Calu3 (cell line): ENCODE data around the gene MARCHF10. TPM values are rescaled to one million over a fixed set of nuclear protein-coding genes. Genes with fewer than 3 reads are reported as not detected.

ENCODE experiments used
- BruUV-seq: library from RNA; stranded (reverse); fragments of 400-500 nt; replicated peaks from 2 replicates; lab custom pipeline; 2021; lab: Mats Ljungman, UMichigan
- CTCF ChIA-PET: fragments of 300-600 bp; sonication (Branson Sonifier 250); formaldehyde crosslinking; loops from one replicate; lab custom pipeline; 2022; ENCODE audit warnings: antibody characterized with exemption; lab: Charles Lee
- DNase-seq: peaks from one replicate; pipeline ENCODE4 v3.0.0; 2022
- H3K27ac Mint-ChIP-seq: one replicate; pipeline ENCODE4 v1.8.0; 2022; ENCODE audit warnings: mixed read lengths; ENCODE audit not compliant: unreplicated experiment
- H3K27me3 Mint-ChIP-seq: one replicate; pipeline ENCODE4 v1.8.0; 2022; ENCODE audit warnings: mixed read lengths; ENCODE audit not compliant: unreplicated experiment
- H3K36me3 Mint-ChIP-seq: one replicate; pipeline ENCODE4 v1.8.0; 2022; ENCODE audit warnings: mild to moderate bottlenecking, moderate library complexity, mixed read lengths; ENCODE audit not compliant: insufficient read depth, unreplicated experiment
- H3K4me1 Mint-ChIP-seq: one replicate; pipeline ENCODE4 v1.8.0; 2022; ENCODE audit warnings: mild to moderate bottlenecking, low read depth, mixed read lengths; ENCODE audit not compliant: unreplicated experiment
- H3K4me3 Mint-ChIP-seq: one replicate; pipeline ENCODE4 v1.8.0; 2022; ENCODE audit warnings: mild to moderate bottlenecking, low read depth, moderate library complexity, mixed read lengths; ENCODE audit not compliant: unreplicated experiment
- H3K9me3 Mint-ChIP-seq: one replicate; pipeline ENCODE4 v1.8.0; 2022; ENCODE audit warnings: low read depth, mixed read lengths; ENCODE audit not compliant: unreplicated experiment
- CTCF ChIP-seq: fragments of 200-600 bp; IDR thresholded peaks from one replicate; pipeline ENCODE4 v1.8.0; 2022; ENCODE audit warnings: antibody characterized with exemption; ENCODE audit not compliant: unreplicated experiment
- intact Hi-C: fragments of 100-400 bp; cut with micrococcal nuclease; formaldehyde crosslinking; loops from one replicate; pipeline ENCODE4 v1.10.0; 2022; ENCODE audit not compliant: unreplicated experiment
- total RNA-seq: library from RNA; stranded (reverse); gene quantifications from 2 replicates; pipeline ENCODE4 v1.2.3, GENCODE V29; 2022

Gene MARCHF10
- total RNA-seq, 1 experiment from 2014 or later, result not detected

GRCh38 chr17:62774338-62774737 is 33.8 kb downstream of the MARCHF10 start:
- TF ChIP-seq CTCF, result no peak
- Mint-ChIP-seq H3K36me3 (peaks cover 7% of the 10 kb centered on the region), H3K27ac (no peak overlapping the region), H3K9me3 (no peaks in the 10 kb centered on the region), H3K4me3 (no peak overlapping the region), H3K27me3 (peaks cover 22% of the 10 kb centered on the region), H3K4me1 (peaks cover 17% of the 10 kb centered on the region)
- intact Hi-C loops, result no loop called here
- DNase-seq, result no peak
- no TSS peak for BruUV-seq
- CTCF ChIA-PET, result no interaction called here

- Mint-ChIP-seq H3K36me3 (no peaks in the 10 kb centered on the region), H3K4me3 (no peak overlapping the region), H3K9me3 (no peaks in the 10 kb centered on the region), H3K27me3 (peaks cover 8% of the 10 kb centered on the region), H3K27ac (no peak overlapping the region), H3K4me1 (no peaks in the 10 kb centered on the region)
- no peak for DNase-seq
- intact Hi-C loops, result no loop called here
- CTCF ChIA-PET, result no interaction called here
- TF ChIP-seq CTCF, result no peak
- no TSS peak for BruUV-seq
Observed at GRCh38 chr17:62767997-62768396, 40.1 kb downstream of the MARCHF10 start.

GRCh38 chr17:62765351-62765750 is 42.8 kb downstream of the MARCHF10 start:
- Mint-ChIP-seq H3K4me3 (no peak overlapping the region), H3K27me3 (no peaks in the 10 kb centered on the region), H3K27ac (no peak overlapping the region), H3K4me1 (no peaks in the 10 kb centered on the region), H3K9me3 (no peaks in the 10 kb centered on the region), H3K36me3 (no peaks in the 10 kb centered on the region)
- DNase-seq, result no peak
- CTCF ChIA-PET, result no interaction called here
- no TSS peak for BruUV-seq
- TF ChIP-seq CTCF, result no peak
- intact Hi-C loops, result no loop called here

GRCh38 chr17:62763891-62764600 is 44.1 kb downstream of the MARCHF10 start:
- TF ChIP-seq CTCF, result no peak
- H3K36me3 Mint-ChIP-seq, result no peaks in the 10 kb centered on the region
- no peak overlapping the region for H3K27ac Mint-ChIP-seq
- CTCF ChIA-PET, result no interaction called here
- no peak overlapping the region for H3K4me3 Mint-ChIP-seq
- intact Hi-C loops, result no loop called here
- no peak for DNase-seq
- no peaks in the 10 kb centered on the region for H3K27me3 Mint-ChIP-seq
- BruUV-seq, result no TSS peak
- no peaks in the 10 kb centered on the region for H3K9me3 Mint-ChIP-seq
- H3K4me1 Mint-ChIP-seq, result no peaks in the 10 kb centered on the region
